K562 (cell line): ENCODE results near the gene PROK2.

Source experiments
- CTCF ChIP-seq, 3 experiments: IDR thresholded peaks in 2 of 3; conservative IDR thresholded peaks in 1 of 3; 2 replicates each; pipeline ENCODE4 v1.5.1; 2011 to 2012; ENCODE audit warnings: low read length in 3 of 3, mild to moderate bottlenecking in 3 of 3, control low read depth in 2 of 3, improper control_type of control experiment in 1 of 3, inconsistent platforms in 1 of 3, low read depth in 1 of 3, mixed read lengths in 1 of 3, moderate library complexity in 1 of 3; ENCODE audit not compliant: insufficient read depth in 2 of 3
- NBN ChIP-seq: fragments of 450-650 bp; IDR thresholded peaks from 2 replicates; pipeline ENCODE4 v1.6.1; 2016; ENCODE audit warnings: low read depth, mild to moderate bottlenecking
- PCBP2 ChIP-seq: fragments of 200-400 bp; formaldehyde crosslinking; IDR thresholded peaks from 2 replicates; pipeline ENCODE4 v1.6.1; 2018; ENCODE audit warnings: low read length, low read depth, mild to moderate bottlenecking, moderate library complexity; ENCODE audit not compliant: poor library complexity, severe bottlenecking
- ZFP1 ChIP-seq: fragments of 450-650 bp; formaldehyde crosslinking; IDR thresholded peaks from 2 replicates; pipeline ENCODE4 v1.4.0; 2020; ENCODE audit warnings: mild to moderate bottlenecking, mixed read lengths

- TF ChIP-seq ZFP1 (no peak), CTCF (IDR thresholded peaks at IDR 0.05 in 2 of 3, conservative IDR thresholded peaks at IDR 0.05 in 1 of 3; ENCODE audit: insufficient read depth in 2 of 3, low read depth in 1 of 3, low read length in 3 of 3) (no peak), PCBP2 (no peak), NBN (no peak)
Measured at GRCh38 chr3:71732637-71733036, 52.3 kb downstream of the PROK2 start.
